MM.1S (cell line): Measurements from ENCODE around the gene ST6GALNAC2.

Source experiments
- DNase-seq: peaks from one replicate; pipeline ENCODE4 v3.0.0-alpha.2; 2015
- H2AFZ ChIP-seq: fragments of 300-600 bp; sonication (generic); 2 replicates; pipeline ENCODE4 v1.6.0; 2016; ENCODE audit warnings: antibody characterized with exemption, low read length
- H3F3A ChIP-seq: fragments of 300-600 bp; sonication (generic); 2 replicates; pipeline ENCODE4 v1.6.1; 2016; ENCODE audit warnings: mild to moderate bottlenecking, antibody characterized with exemption, low read length, moderate library complexity, mixed read lengths; ENCODE audit not compliant: insufficient read depth
- H3K27ac ChIP-seq: fragments of 300-600 bp; sonication (generic); 2 replicates; pipeline ENCODE4 v1.5.1; 2016; ENCODE audit warnings: mild to moderate bottlenecking, low read length
- H3K27me3 ChIP-seq: fragments of 300-600 bp; sonication (generic); replicated peaks from 2 replicates; pipeline ENCODE4 v1.6.0; 2016; ENCODE audit warnings: low read length; ENCODE audit not compliant: insufficient read depth
- H3K36me3 ChIP-seq: fragments of 300-600 bp; sonication (generic); replicated peaks from 2 replicates; pipeline ENCODE4 v1.6.1; 2016; ENCODE audit warnings: mild to moderate bottlenecking, low read length, mixed read lengths; ENCODE audit not compliant: insufficient read depth
- H3K4me1 ChIP-seq: fragments of 300-600 bp; sonication (generic); 2 replicates; pipeline ENCODE4 v1.6.1; 2016; ENCODE audit warnings: low read length, mixed read lengths
- H3K4me2 ChIP-seq: fragments of 300-600 bp; sonication (generic); 2 replicates; pipeline ENCODE4 v1.6.0; 2016; ENCODE audit warnings: low read depth, low read length
- H3K4me3 ChIP-seq: fragments of 300-600 bp; sonication (generic); 2 replicates; pipeline ENCODE4 v1.5.1; 2016; ENCODE audit warnings: low read length, mixed read lengths
- H3K79me2 ChIP-seq: fragments of 300-600 bp; sonication (generic); 2 replicates; pipeline ENCODE4 v1.6.1; 2016; ENCODE audit warnings: mixed run types, low read length, mixed read lengths
- H3K9ac ChIP-seq: fragments of 300-600 bp; sonication (generic); 2 replicates; pipeline ENCODE4 v1.6.1; 2016; ENCODE audit warnings: low read length, mixed read lengths
- H3K9me2 ChIP-seq: fragments of 300-600 bp; sonication (generic); replicated peaks from 2 replicates; pipeline ENCODE4 v1.6.1; 2016; ENCODE audit warnings: mild to moderate bottlenecking, low read length, mixed read lengths; ENCODE audit not compliant: insufficient read depth
- H3K9me3 ChIP-seq: fragments of 300-600 bp; sonication (generic); replicated peaks from 2 replicates; pipeline ENCODE4 v1.6.1; 2016; ENCODE audit warnings: mild to moderate bottlenecking, low read length, mixed read lengths; ENCODE audit not compliant: insufficient read depth
- H4K20me1 ChIP-seq: fragments of 300-600 bp; sonication (generic); 2 replicates; pipeline ENCODE4 v1.6.1; 2016; ENCODE audit warnings: mild to moderate bottlenecking, low read length, moderate library complexity, mixed read lengths; ENCODE audit not compliant: insufficient read depth
- CTCF ChIP-seq: fragments of 300-600 bp; sonication (generic); IDR thresholded peaks from 2 replicates; pipeline ENCODE4 v1.5.1; 2016; ENCODE audit warnings: antibody characterized with exemption, low read length, mixed read lengths
- EZH2 ChIP-seq: fragments of 300-600 bp; sonication (generic); optimal IDR thresholded peaks from 2 replicates; pipeline ENCODE3; 2017; ENCODE audit warnings: low read depth, mild to moderate bottlenecking, antibody characterized with exemption, low read length, mixed read lengths
- EZH2phosphoT487 ChIP-seq: fragments of 300-600 bp; sonication (generic); IDR thresholded peaks from 2 replicates; pipeline ENCODE4 v1.6.1; 2018; ENCODE audit warnings: antibody characterized with exemption, low read length

The ST6GALNAC2 gene

GRCh38 chr17:76545918-76546555, 39.6 kb downstream of the ST6GALNAC2 start:
- H3K79me2 ChIP-seq = no peaks in the 10 kb centered on the region
- no peaks in the 10 kb centered on the region for H3K4me1 ChIP-seq
- no peaks in the 10 kb centered on the region for H3K9me2 ChIP-seq
- H3K4me2 ChIP-seq = no peak overlapping the region
- H3K9me3 ChIP-seq = no peaks in the 10 kb centered on the region
- no peaks in the 10 kb centered on the region for H3K36me3 ChIP-seq
- TF ChIP-seq EZH2phosphoT487 (no peak), CTCF (no peak)
- H3F3A ChIP-seq = no peaks in the 10 kb centered on the region
- no peak overlapping the region for H3K4me3 ChIP-seq
- no peak overlapping the region for H2AFZ ChIP-seq
- no peak overlapping the region for H3K9ac ChIP-seq
- no peak overlapping the region for H3K27ac ChIP-seq
- H3K27me3 ChIP-seq = peaks cover 45% of the 10 kb centered on the region
- no peaks in the 10 kb centered on the region for H4K20me1 ChIP-seq
- no peak for DNase-seq

GRCh38 chr17:76544546-76545365, 40.9 kb downstream of the ST6GALNAC2 start:
- Histone ChIP-seq H2AFZ (no peak overlapping the region), H3K9me3 (no peaks in the 10 kb centered on the region), H3K9ac (no peak overlapping the region), H3K9me2 (no peaks in the 10 kb centered on the region), H3K79me2 (no peaks in the 10 kb centered on the region), H3K36me3 (no peaks in the 10 kb centered on the region), H3F3A (no peaks in the 10 kb centered on the region), H3K4me2 (no peak overlapping the region), H3K27me3 (peaks cover 47% of the 10 kb centered on the region), H3K4me3 (no peak overlapping the region), H3K4me1 (no peaks in the 10 kb centered on the region), H3K27ac (no peak overlapping the region), H4K20me1 (no peaks in the 10 kb centered on the region)
- TF ChIP-seq EZH2phosphoT487 (no peak), EZH2 (no peak), CTCF (no peak)
- no peak for DNase-seq

- Histone ChIP-seq H3K9me2 (no peaks in the 10 kb centered on the region), H3K36me3 (no peaks in the 10 kb centered on the region), H2AFZ (no peak overlapping the region), H3K4me3 (no peak overlapping the region), H3F3A (no peaks in the 10 kb centered on the region), H3K4me2 (no peak overlapping the region), H3K9ac (no peak overlapping the region), H3K4me1 (no peaks in the 10 kb centered on the region), H3K27me3 (peaks cover 55% of the 10 kb centered on the region), H3K79me2 (no peaks in the 10 kb centered on the region), H4K20me1 (no peaks in the 10 kb centered on the region), H3K9me3 (no peaks in the 10 kb centered on the region), H3K27ac (no peak overlapping the region)
- no peak for TF ChIP-seq CTCF
- no peak for TF ChIP-seq EZH2
- no peak for TF ChIP-seq EZH2phosphoT487
- no peak for DNase-seq
Observed at GRCh38 chr17:76543826-76544545, 41.7 kb downstream of the ST6GALNAC2 start.
